Measurements from ENCODE around the gene AP5B1. TPM values are rescaled to one million over a fixed set of nuclear protein-coding genes. Genes with fewer than 3 reads are reported as not detected.
A peak's percentile ranks its signal among the peaks of the same experiment; 100 is the strongest.

AP5B1 gene
- total and polyA plus RNA-seq, 9 of the 15 experiments (the other 6 are each of a cell fraction or from before 2014, with no cell fraction given) = 0.51 to 24.2 (median 5.1) TPM

DNA sequence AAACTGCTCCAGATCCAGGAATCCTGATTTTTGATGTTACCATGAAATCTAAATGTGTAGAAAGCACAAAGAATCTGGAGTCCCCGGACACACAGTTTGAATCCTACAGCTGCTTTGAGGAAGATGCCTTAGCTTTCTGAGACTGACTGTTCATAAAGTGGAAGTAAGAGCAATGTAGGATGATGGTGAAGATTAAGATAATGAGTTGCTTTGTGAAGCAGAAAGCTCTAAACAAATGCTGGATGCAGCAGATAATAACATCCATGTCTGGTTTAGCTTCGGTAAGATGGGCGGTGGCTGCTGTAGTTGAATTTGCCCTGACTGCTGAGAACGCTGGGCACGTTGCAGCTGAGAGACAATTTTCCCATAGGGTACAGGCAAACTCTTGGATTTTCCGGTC lies 26.2 kb upstream of the AP5B1 start (continued):
- TF ChIP-seq EP300 (IDR thresholded peaks at IDR 0.05; ENCODE audit: low read length) = peak; percentile 10; the same call in 1 of the 2 replicates
- TF ChIP-seq MBD1 (CRISPR knock-in tag; IDR thresholded peaks at IDR 0.05) = no peak
- no peak for TF ChIP-seq ZNF347 (CRISPR knock-in tag; IDR thresholded peaks at IDR 0.05; ENCODE audit: low read depth)
- no peak for TF ChIP-seq ZNF717 (CRISPR knock-in tag; IDR thresholded peaks at IDR 0.05)
- TF ChIP-seq MCM5 (IDR thresholded peaks at IDR 0.05; ENCODE audit: low read depth) = no peak
- TF ChIP-seq CBFA2T2 (conservative IDR thresholded peaks at IDR 0.05) = peak; percentile 38; the same call in 1 of the 2 replicates
- peak; percentile 85 for TF ChIP-seq SOX6 (IDR thresholded peaks at IDR 0.05)
- TF ChIP-seq ZKSCAN3 (CRISPR knock-in tag; IDR thresholded peaks at IDR 0.05) = no peak
- no peak for TF ChIP-seq MYBL2 (IDR thresholded peaks at IDR 0.05; ENCODE audit: low read depth)
- no peak for TF ChIP-seq MYBL2 (CRISPR knock-in tag; IDR thresholded peaks at IDR 0.05; ENCODE audit: borderline replicate concordance)
- TF ChIP-seq ZNF76 (CRISPR knock-in tag; IDR thresholded peaks at IDR 0.05; ENCODE audit: borderline replicate concordance) = no peak
- TF ChIP-seq ILK (tag; IDR thresholded peaks at IDR 0.05; ENCODE audit: borderline replicate concordance, low read depth) = no peak
- TF ChIP-seq RCOR1 (IDR thresholded peaks at IDR 0.05; ENCODE audit: borderline replicate concordance in 1 of 2, low read depth in 2 of 2, low read length in 2 of 2) = peak in 1 of 2 experiments; percentile 68; a peak in 2 of 4 replicates
- TF ChIP-seq, protein P1, sequence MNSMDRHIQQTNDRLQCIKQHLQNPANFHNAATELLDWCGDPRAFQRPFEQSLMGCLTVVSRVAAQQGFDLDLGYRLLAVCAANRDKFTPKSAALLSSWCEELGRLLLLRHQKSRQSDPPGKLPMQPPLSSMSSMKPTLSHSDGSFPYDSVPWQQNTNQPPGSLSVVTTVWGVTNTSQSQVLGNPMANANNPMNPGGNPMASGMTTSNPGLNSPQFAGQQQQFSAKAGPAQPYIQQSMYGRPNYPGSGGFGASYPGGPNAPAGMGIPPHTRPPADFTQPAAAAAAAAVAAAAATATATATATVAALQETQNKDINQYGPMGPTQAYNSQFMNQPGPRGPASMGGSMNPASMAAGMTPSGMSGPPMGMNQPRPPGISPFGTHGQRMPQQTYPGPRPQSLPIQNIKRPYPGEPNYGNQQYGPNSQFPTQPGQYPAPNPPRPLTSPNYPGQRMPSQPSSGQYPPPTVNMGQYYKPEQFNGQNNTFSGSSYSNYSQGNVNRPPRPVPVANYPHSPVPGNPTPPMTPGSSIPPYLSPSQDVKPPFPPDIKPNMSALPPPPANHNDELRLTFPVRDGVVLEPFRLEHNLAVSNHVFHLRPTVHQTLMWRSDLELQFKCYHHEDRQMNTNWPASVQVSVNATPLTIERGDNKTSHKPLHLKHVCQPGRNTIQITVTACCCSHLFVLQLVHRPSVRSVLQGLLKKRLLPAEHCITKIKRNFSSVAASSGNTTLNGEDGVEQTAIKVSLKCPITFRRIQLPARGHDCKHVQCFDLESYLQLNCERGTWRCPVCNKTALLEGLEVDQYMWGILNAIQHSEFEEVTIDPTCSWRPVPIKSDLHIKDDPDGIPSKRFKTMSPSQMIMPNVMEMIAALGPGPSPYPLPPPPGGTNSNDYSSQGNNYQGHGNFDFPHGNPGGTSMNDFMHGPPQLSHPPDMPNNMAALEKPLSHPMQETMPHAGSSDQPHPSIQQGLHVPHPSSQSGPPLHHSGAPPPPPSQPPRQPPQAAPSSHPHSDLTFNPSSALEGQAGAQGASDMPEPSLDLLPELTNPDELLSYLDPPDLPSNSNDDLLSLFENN (IDR thresholded peaks at IDR 0.05; ENCODE audit: low read depth in 2 of 2, low read length in 2 of 2) = no peak
- peak; percentile 90 for TF ChIP-seq GATA2 (CRISPR knock-in tag; IDR thresholded peaks at IDR 0.05)
- TF ChIP-seq NFE2 (IDR thresholded peaks at IDR 0.05; ENCODE audit: low read depth) = no peak
- TF ChIP-seq ZNF644 (tag; IDR thresholded peaks at IDR 0.05; ENCODE audit: low read depth) = no peak
- TF ChIP-seq POLR2AphosphoS2 (IDR thresholded peaks at IDR 0.05; ENCODE audit: low read length) = no peak
- no peak for TF ChIP-seq HDAC1 (IDR thresholded peaks at IDR 0.05)
- no peak for TF ChIP-seq CHD2 (IDR thresholded peaks at IDR 0.05; ENCODE audit: low read depth, low read length)
- no peak for TF ChIP-seq RBM22 (IDR thresholded peaks at IDR 0.05; ENCODE audit: low read depth, low read length, poor library complexity, severe bottlenecking)
- peak; percentile 91 for TF ChIP-seq CTBP1 (IDR thresholded peaks at IDR 0.05; ENCODE audit: borderline replicate concordance)
- TF ChIP-seq SMARCE1 (IDR thresholded peaks at IDR 0.05) = peak; percentile 35; the same call in 1 of the 2 replicates
- TF ChIP-seq DDX20 (tag; IDR thresholded peaks at IDR 0.05; ENCODE audit: low read depth) = no peak
- TF ChIP-seq HDAC3 (IDR thresholded peaks at IDR 0.05; ENCODE audit: borderline replicate concordance, partially characterized antibody) = no peak
